ENCODE data around the gene SLC51B. TPM values are rescaled to one million over a fixed set of nuclear protein-coding genes. Genes with fewer than 3 reads are reported as not detected.

Gene SLC51B
- total and polyA plus RNA-seq, 10 of the 15 experiments (the other 5 are each of a cell fraction or from before 2014, with no cell fraction given) = 0.05 to 0.17 (median 0.13) TPM; not detected in 7

- Histone ChIP-seq H3K79me2 (ENCODE audit: control insufficient read depth, insufficient read depth, low read length) (no peaks in the 10 kb centered on the region), H4K20me1 (ENCODE audit: control insufficient read depth, insufficient read depth) (no peaks in the 10 kb centered on the region), H3K9me3 (replicated peaks; ENCODE audit: control insufficient read depth, insufficient read depth, low read length) (no peaks in the 10 kb centered on the region), H2AFZ (ENCODE audit: control insufficient read depth, low read depth, low read length) (no peak overlapping the region), H3K9ac (ENCODE audit: control insufficient read depth, insufficient read depth, low read length) (no peak overlapping the region), H3K27ac (ENCODE audit: control insufficient read depth, insufficient read depth) (no peak overlapping the region), H3K4me1 (ENCODE audit: control insufficient read depth, insufficient read depth, low read length) (no peaks in the 10 kb centered on the region), H3K27me3 (replicated peaks in 1 of 2; ENCODE audit: control insufficient read depth in 2 of 2, insufficient read depth in 2 of 2, low read length in 1 of 2) (no peaks in the 10 kb centered on the region; a peak in 1 of 4 replicates), H3K4me2 (ENCODE audit: control insufficient read depth, insufficient read depth) (no peak overlapping the region), H3K4me3 (no peak overlapping the region), H3K36me3 (ENCODE audit: control insufficient read depth in 2 of 2, insufficient read depth in 2 of 2, low read length in 1 of 2) (no peaks in the 10 kb centered on the region)
- ATAC-seq = no peak
- ChIA-PET POLR2A (interaction anchor here (1.7 kb wide), 1 partner anchor 9 kb away, joined by 5 read pairs; no protein-coding TSS in a partner anchor), SMC1A (ENCODE audit: uncharacterized antibody, unreplicated experiment) (interaction anchor here (1.0 to 2.0 kb wide), 2 partner anchors 10 to 23 kb away, joined by 3 to 5 read pairs; no protein-coding TSS in a partner anchor), RAD21 (ENCODE audit: unreplicated experiment) (no interaction called here), CTCF (interaction anchor here (1.4 to 3.6 kb wide), 2 partner anchors 26 to 41 kb away, joined by 4 to 12 read pairs; no protein-coding TSS in a partner anchor)
- 41% methylated on average over 4 of the region's 4 CpGs for WGBS (ENCODE audit: insufficient coverage, insufficient replicate concordance, low lambda C conversion rate, missing lambda C conversion rate)
- no TSS peak for BruUV-seq (replicated peaks)
- in situ Hi-C loops (cut with MboI) = no loop called here
- no peak for DNase-seq (ENCODE audit: low read depth, low spot score)
- intact Hi-C loops (cut with micrococcal nuclease; ENCODE audit: unreplicated experiment) = no loop called here
- FAIRE-seq = no peak
- no peak for TF ChIP-seq ZNF217 (IDR thresholded peaks at IDR 0.05)
- no peak for TF ChIP-seq CTCF (IDR thresholded peaks at IDR 0.05 in 2 of 3, conservative IDR thresholded peaks at IDR 0.05 in 1 of 3; ENCODE audit: control insufficient read depth in 2 of 3, extremely low read depth in 1 of 3, insufficient read depth in 1 of 3, low read depth in 3 of 3, low read length in 3 of 3)
- TF ChIP-seq TBL1XR1 (IDR thresholded peaks at IDR 0.05; ENCODE audit: low read depth, low read length) = no peak
- no peak for TF ChIP-seq USF1 (IDR thresholded peaks at IDR 0.05; ENCODE audit: borderline replicate concordance, extremely low read length, insufficient read depth, low read depth, low read length)
- TF ChIP-seq ZNF274 (IDR thresholded peaks at IDR 0.05; ENCODE audit: insufficient read depth, insufficient read length) = no peak
- no peak for TF ChIP-seq ZBTB11 (CRISPR knock-in tag; IDR thresholded peaks at IDR 0.05)
- TF ChIP-seq CBFB (IDR thresholded peaks at IDR 0.05; ENCODE audit: low read depth) = no peak
- TF ChIP-seq NFXL1 (IDR thresholded peaks at IDR 0.05; ENCODE audit: borderline replicate concordance) = no peak
- TF ChIP-seq EP300 (IDR thresholded peaks at IDR 0.05; ENCODE audit: borderline replicate concordance in 1 of 2, control insufficient read depth in 1 of 2, low read depth in 2 of 2, low read length in 2 of 2) = no peak
- TF ChIP-seq NRF1 (conservative IDR thresholded peaks at IDR 0.05; ENCODE audit: low read depth, low read length) = no peak
- TF ChIP-seq BCL11A (IDR thresholded peaks at IDR 0.05; ENCODE audit: low read depth, low read length) = no peak
- no peak for TF ChIP-seq BACH1 (IDR thresholded peaks at IDR 0.05; ENCODE audit: borderline replicate concordance)
- no peak for TF ChIP-seq NFYA (IDR thresholded peaks at IDR 0.05; ENCODE audit: borderline replicate concordance, low read depth, low read length)
- TF ChIP-seq SUPT20H (IDR thresholded peaks at IDR 0.05; ENCODE audit: borderline replicate concordance, control insufficient read depth, low read depth, low read length) = no peak
- TF ChIP-seq TAF1 (IDR thresholded peaks at IDR 0.05; ENCODE audit: borderline replicate concordance, low read depth, low read length) = no peak
- no peak for TF ChIP-seq JUND (IDR thresholded peaks at IDR 0.05; ENCODE audit: low read depth, low read length)
Observed at GRCh38 chr15:65059931-65060596, 14.9 kb downstream of the SLC51B start.
